Activated CD8-positive, alpha-beta T cell treated with anti-CD3 and anti-CD28 coated beads, Interleukin-2, amount 10 ng/mL, durations not matched to agents 7 days and 5 days (primary cell): Measurements from ENCODE around the gene PRRX2. TPM values are rescaled to one million over a fixed set of nuclear protein-coding genes. Genes with fewer than 3 reads are reported as not detected.
A peak's percentile ranks its signal among the peaks of the same experiment; 100 is the strongest.
"Not testable (repeated sequence)": the region's sequence is repeated elsewhere in the genome, so short reads cannot be mapped to it uniquely, and the experiment has no call there.

Source experiments
- ATAC-seq: fragments of 150-1000 bp; cut with Tn5 transposase; one replicate; pipeline ENCODE4 v1.10.0; 2021; ENCODE audit warnings: moderate library complexity
- CTCF ChIA-PET: fragments of 350-600 bp; sonication (Branson Sonifier 250); formaldehyde crosslinking; loops from one replicate; lab custom pipeline; 2021; ENCODE audit warnings: antibody characterized with exemption; lab: Charles Lee
- POLR2A ChIA-PET: fragments of 350-600 bp; sonication (Branson Sonifier 250); formaldehyde crosslinking; loops from one replicate; lab custom pipeline; 2021; ENCODE audit warnings: antibody characterized with exemption; lab: Charles Lee
- DNase-seq: peaks from one replicate; pipeline ENCODE4 v3.0.0-alpha.2; 2020
- H3K27ac Mint-ChIP-seq: one replicate; pipeline ENCODE4 v1.8.0; 2021; ENCODE audit warnings: mild to moderate bottlenecking, mixed read lengths
- H3K27me3 Mint-ChIP-seq: one replicate; pipeline ENCODE4 v1.8.0; 2021; ENCODE audit warnings: low read depth, mixed read lengths
- H3K36me3 Mint-ChIP-seq: one replicate; pipeline ENCODE4 v1.8.0; 2021; ENCODE audit warnings: low read depth, mixed read lengths
- H3K4me1 Mint-ChIP-seq: one replicate; pipeline ENCODE4 v1.8.0; 2021; ENCODE audit warnings: low read depth, mixed read lengths
- H3K4me3 Mint-ChIP-seq: one replicate; pipeline ENCODE4 v1.8.0; 2021; ENCODE audit warnings: mild to moderate bottlenecking, mixed read lengths
- H3K9me3 Mint-ChIP-seq: one replicate; pipeline ENCODE4 v1.8.0; 2022; ENCODE audit warnings: mixed read lengths; ENCODE audit not compliant: insufficient read depth
- total RNA-seq, 2 experiments: library from RNA; stranded (reverse); gene quantifications; one replicate each; pipeline ENCODE4 v1.2.3, GENCODE V29; 2021

Gene PRRX2
- total RNA-seq, 2 experiments from 2014 or later = 0.21 TPM; not detected in 1

- Mint-ChIP-seq H3K9me3 (no peaks in the 10 kb centered on the region), H3K4me3 (no peak overlapping the region), H3K27ac (no peak overlapping the region), H3K36me3 (no peaks in the 10 kb centered on the region), H3K27me3 (peaks cover 12% of the 10 kb centered on the region), H3K4me1 (peaks cover 12% of the 10 kb centered on the region)
- no peak for ATAC-seq
- CTCF ChIA-PET = interaction anchor here (1.9 to 3.9 kb wide), 2 partner anchors 14 to 26 kb away, joined by 9 to 20 read pairs; no protein-coding TSS in a partner anchor
- DNase-seq = no peak
- POLR2A ChIA-PET = no interaction called here
These were observed 86.7 kb downstream of the PRRX2 start for GRCh38 chr9:129751841-129752801.

- ATAC-seq (peak; percentile 88), DNase-seq (peak; percentile 62)
- ChIA-PET POLR2A (no interaction called here), CTCF (interaction anchor here (0.7 to 3.9 kb wide), 4 partner anchors 15 to 37 kb away, joined by 4 to 20 read pairs (median 6); no protein-coding TSS in a partner anchor)
- no peak within 1 kb of the TSS for H3K27ac Mint-ChIP-seq
- H3K4me1 Mint-ChIP-seq = peaks cover 19% of the 10 kb centered on the region
- peaks cover 14% of the 10 kb centered on the region for H3K27me3 Mint-ChIP-seq
- no peaks in the 10 kb centered on the region for H3K9me3 Mint-ChIP-seq
- H3K36me3 Mint-ChIP-seq = no peaks in the 10 kb centered on the region
- H3K4me3 Mint-ChIP-seq = no peak within 1 kb of the TSS
These were observed 87.7 kb downstream of the PRRX2 start, which contains the start of gene PTGES for GRCh38 chr9:129752900-129753729. Gene PTGES (minus strand): TSS chr9:129753042. CDS start chr9:129753012, 30 bp downstream.

- peaks cover 15% of the 10 kb centered on the region for H3K27me3 Mint-ChIP-seq
- ChIA-PET POLR2A (no interaction called here), CTCF (interaction anchor here (1.0 to 2.6 kb wide), 5 partner anchors 18 to 35 kb away, joined by 3 to 9 read pairs (median 4); no protein-coding TSS in a partner anchor)
- H3K36me3 Mint-ChIP-seq = no peaks in the 10 kb centered on the region
- no peak overlapping the region for H3K4me3 Mint-ChIP-seq
- no peak for DNase-seq
- no peak overlapping the region for H3K27ac Mint-ChIP-seq
- no peak for ATAC-seq
- H3K9me3 Mint-ChIP-seq = no peaks in the 10 kb centered on the region
- H3K4me1 Mint-ChIP-seq = peaks cover 21% of the 10 kb centered on the region
These were observed 89.7 kb downstream of the PRRX2 start for GRCh38 chr9:129755151-129755550.

- H3K36me3 Mint-ChIP-seq = no peaks in the 10 kb centered on the region
- peaks cover 21% of the 10 kb centered on the region for H3K4me1 Mint-ChIP-seq
- H3K9me3 Mint-ChIP-seq = no peaks in the 10 kb centered on the region
- ATAC-seq (no peak), DNase-seq (no peak)
- H3K27ac Mint-ChIP-seq = no peak overlapping the region
- ChIA-PET CTCF (interaction anchor here (1.0 to 2.6 kb wide), 5 partner anchors 19 to 625 kb away, joined by 3 to 9 read pairs (median 4); no protein-coding TSS in a partner anchor), POLR2A (no interaction called here)
- H3K4me3 Mint-ChIP-seq = no peak overlapping the region
- H3K27me3 Mint-ChIP-seq = peaks cover 16% of the 10 kb centered on the region
These were observed 90.7 kb downstream of the PRRX2 start for GRCh38 chr9:129756191-129756590.

GRCh38 chr9:129757045-129757444 lies 91.6 kb downstream of the PRRX2 start:
- Mint-ChIP-seq H3K36me3 (no peaks in the 10 kb centered on the region), H3K9me3 (no peaks in the 10 kb centered on the region), H3K27me3 (peaks cover 19% of the 10 kb centered on the region), H3K4me1 (peaks cover 21% of the 10 kb centered on the region), H3K4me3 (no peak overlapping the region), H3K27ac (peak overlapping the region; percentile 13)
- ATAC-seq (peak; percentile 45), DNase-seq (no peak)
- ChIA-PET CTCF (interaction anchor here (0.9 to 1.2 kb wide), 3 partner anchors 19 to 31 kb away, joined by 3 to 6 read pairs (median 3); no protein-coding TSS in a partner anchor), POLR2A (no interaction called here)

- no peaks in the 10 kb centered on the region for H3K36me3 Mint-ChIP-seq
- CTCF ChIA-PET = interaction anchor here (1.0 to 2.2 kb wide), 4 partner anchors 22 to 32 kb away, joined by 3 to 7 read pairs (median 3); no protein-coding TSS in a partner anchor
- DNase-seq (no peak), ATAC-seq (no peak)
- H3K4me1 Mint-ChIP-seq = peaks cover 12% of the 10 kb centered on the region
- POLR2A ChIA-PET = no interaction called here
- no peak overlapping the region for H3K4me3 Mint-ChIP-seq
- no peaks in the 10 kb centered on the region for H3K9me3 Mint-ChIP-seq
- no peak overlapping the region for H3K27ac Mint-ChIP-seq
- peaks cover 8% of the 10 kb centered on the region for H3K27me3 Mint-ChIP-seq
These were observed 93.9 kb downstream of the PRRX2 start for GRCh38 chr9:129759319-129759718.

- POLR2A ChIA-PET = no interaction called here
These were observed 94.5 kb downstream of the PRRX2 start for GRCh38 chr9:129759804-129760502.

GRCh38 chr9:129760784-129761183 lies 95.3 kb downstream of the PRRX2 start:
- POLR2A ChIA-PET, H3K9me3 Mint-ChIP-seq, H3K27me3 Mint-ChIP-seq, DNase-seq, H3K27ac Mint-ChIP-seq, H3K4me3 Mint-ChIP-seq, ATAC-seq, H3K36me3 Mint-ChIP-seq: not testable (repeated sequence)
- CTCF ChIA-PET = interaction anchor here (1.1 to 1.2 kb wide), 2 partner anchors 21 to 23 kb away, joined by 3 to 5 read pairs; no protein-coding TSS in a partner anchor
- H3K4me1 Mint-ChIP-seq = peaks cover 12% of the 10 kb centered on the region

More at GRCh38 chr9:129759804-129760502, 94.5 kb downstream of the PRRX2 start:
- no peak for DNase-seq
- peaks cover 8% of the 10 kb centered on the region for H3K27me3 Mint-ChIP-seq
- H3K36me3 Mint-ChIP-seq = no peaks in the 10 kb centered on the region
- CTCF ChIA-PET = interaction anchor here (1.0 to 2.2 kb wide), 4 partner anchors 22 to 33 kb away, joined by 3 to 7 read pairs (median 3); no protein-coding TSS in a partner anchor
- no peak overlapping the region for H3K4me3 Mint-ChIP-seq
- peaks cover 12% of the 10 kb centered on the region for H3K4me1 Mint-ChIP-seq
- no peak for ATAC-seq
- H3K27ac Mint-ChIP-seq = no peak overlapping the region
- no peaks in the 10 kb centered on the region for H3K9me3 Mint-ChIP-seq

- ChIA-PET CTCF (interaction anchor here (1.2 kb wide), 1 partner anchor 24 kb away, joined by 5 read pairs; no protein-coding TSS in a partner anchor), POLR2A (no interaction called here)
- H3K27me3 Mint-ChIP-seq = peaks cover 8% of the 10 kb centered on the region
- H3K9me3 Mint-ChIP-seq = no peaks in the 10 kb centered on the region
- H3K4me3 Mint-ChIP-seq = no peak overlapping the region
- ATAC-seq = no peak
- DNase-seq = no peak
- H3K4me1 Mint-ChIP-seq = peaks cover 12% of the 10 kb centered on the region
- no peak overlapping the region for H3K27ac Mint-ChIP-seq
- no peaks in the 10 kb centered on the region for H3K36me3 Mint-ChIP-seq
These were observed 96.0 kb downstream of the PRRX2 start for GRCh38 chr9:129761293-129761900.

- no peak overlapping the region for H3K4me3 Mint-ChIP-seq
- POLR2A ChIA-PET = no interaction called here
- no peak overlapping the region for H3K27ac Mint-ChIP-seq
- peaks cover 8% of the 10 kb centered on the region for H3K27me3 Mint-ChIP-seq
- no peak for ATAC-seq
- CTCF ChIA-PET = interaction anchor here (1.2 kb wide), 1 partner anchor 24 kb away, joined by 5 read pairs; no protein-coding TSS in a partner anchor
- H3K36me3 Mint-ChIP-seq = no peaks in the 10 kb centered on the region
- no peaks in the 10 kb centered on the region for H3K9me3 Mint-ChIP-seq
- peaks cover 11% of the 10 kb centered on the region for H3K4me1 Mint-ChIP-seq
- no peak for DNase-seq
These were observed 96.5 kb downstream of the PRRX2 start for GRCh38 chr9:129761901-129762369.
